Transverse colon (tissue), 4 donors: ENCODE measurements around the gene KCNE4.

ENCODE experiments used
- EP300 ChIP-seq: sonication (generic); formaldehyde crosslinking; IDR thresholded peaks from one replicate; pipeline ENCODE4 v1.6.1; 2017; ENCODE audit warnings: antibody characterized with exemption, low read depth
- POLR2A ChIP-seq: fragments of 450-650 bp; IDR thresholded peaks from one replicate; pipeline ENCODE4 v1.6.1; 2016; ENCODE audit warnings: antibody characterized with exemption, mild to moderate bottlenecking, moderate library complexity
- POLR2AphosphoS5 ChIP-seq, 3 donors: sonication (generic); formaldehyde crosslinking; IDR thresholded peaks; one replicate each; pipeline ENCODE4 v1.6.1; 2016; ENCODE audit warnings: antibody characterized with exemption in 3 of 3
- TF ChIP-seq, protein P1 (sequence below), 5 experiments: fragments of 200-600 bp in 3 of 5; fragments of 450-650 bp in 2 of 5; sonication (generic) in 3 of 5; IDR thresholded peaks; 1 replicate in 2 of 5; 2 replicates in 3 of 5; pipeline ENCODE4 v1.5.1; 2016 to 2017; ENCODE audit warnings: antibody characterized with exemption in 5 of 5, inconsistent platforms in 3 of 5, mild to moderate bottlenecking in 2 of 5, moderate library complexity in 1 of 5

- TF ChIP-seq POLR2AphosphoS5 (IDR thresholded peaks at IDR 0.05) (no peak), POLR2A (no peak), EP300 (no peak)
- TF ChIP-seq, protein P1, sequence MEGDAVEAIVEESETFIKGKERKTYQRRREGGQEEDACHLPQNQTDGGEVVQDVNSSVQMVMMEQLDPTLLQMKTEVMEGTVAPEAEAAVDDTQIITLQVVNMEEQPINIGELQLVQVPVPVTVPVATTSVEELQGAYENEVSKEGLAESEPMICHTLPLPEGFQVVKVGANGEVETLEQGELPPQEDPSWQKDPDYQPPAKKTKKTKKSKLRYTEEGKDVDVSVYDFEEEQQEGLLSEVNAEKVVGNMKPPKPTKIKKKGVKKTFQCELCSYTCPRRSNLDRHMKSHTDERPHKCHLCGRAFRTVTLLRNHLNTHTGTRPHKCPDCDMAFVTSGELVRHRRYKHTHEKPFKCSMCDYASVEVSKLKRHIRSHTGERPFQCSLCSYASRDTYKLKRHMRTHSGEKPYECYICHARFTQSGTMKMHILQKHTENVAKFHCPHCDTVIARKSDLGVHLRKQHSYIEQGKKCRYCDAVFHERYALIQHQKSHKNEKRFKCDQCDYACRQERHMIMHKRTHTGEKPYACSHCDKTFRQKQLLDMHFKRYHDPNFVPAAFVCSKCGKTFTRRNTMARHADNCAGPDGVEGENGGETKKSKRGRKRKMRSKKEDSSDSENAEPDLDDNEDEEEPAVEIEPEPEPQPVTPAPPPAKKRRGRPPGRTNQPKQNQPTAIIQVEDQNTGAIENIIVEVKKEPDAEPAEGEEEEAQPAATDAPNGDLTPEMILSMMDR (IDR thresholded peaks at IDR 0.05) = no peak
Observed at GRCh38 chr2:223019390-223019930, 32.5 kb upstream of the KCNE4 start.
